ENCODE measurements around the gene SPRYD3.

DNA sequence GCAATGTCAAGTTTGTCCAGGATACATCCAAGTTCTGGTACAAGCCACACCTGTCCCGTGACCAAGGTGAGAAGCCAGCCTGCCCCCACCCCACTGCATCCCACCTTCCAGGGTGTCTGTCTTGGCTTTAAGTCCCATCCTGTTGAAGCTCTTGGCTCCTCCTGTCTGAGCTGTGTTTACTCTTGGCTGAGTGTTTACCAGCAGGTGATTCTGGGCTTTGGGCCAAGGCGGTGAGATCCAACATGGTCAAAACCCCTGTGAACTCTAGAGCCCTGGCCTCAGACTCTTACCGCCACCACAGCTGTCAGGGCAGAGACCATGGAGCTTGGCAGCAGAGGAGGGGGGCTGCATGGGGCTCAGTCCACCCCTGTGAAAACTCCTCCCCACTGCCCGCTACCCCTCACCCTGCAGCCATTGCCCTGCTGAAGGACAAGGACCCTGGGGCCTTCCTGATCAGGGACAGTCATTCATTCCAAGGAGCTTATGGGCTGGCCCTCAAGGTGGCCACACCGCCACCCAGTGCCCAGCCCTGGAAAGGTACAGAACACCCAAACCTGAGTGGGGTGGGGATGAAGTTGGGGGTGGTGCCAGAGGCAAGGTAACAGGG lies 17.7 kb downstream of the SPRYD3 start:
- TF ChIP-seq POLR2A (IDR thresholded peaks at IDR 0.05), result no peak
- TF ChIP-seq CTCF (IDR thresholded peaks at IDR 0.05), result no peak

All from heart left ventricle (tissue), 13 donors.